ENCODE measurements around the gene ZBED1.
"Not testable (repeated sequence)": the region's sequence is repeated elsewhere in the genome, so short reads cannot be mapped to it uniquely, and the experiment has no call there.

The ZBED1 gene

DNA sequence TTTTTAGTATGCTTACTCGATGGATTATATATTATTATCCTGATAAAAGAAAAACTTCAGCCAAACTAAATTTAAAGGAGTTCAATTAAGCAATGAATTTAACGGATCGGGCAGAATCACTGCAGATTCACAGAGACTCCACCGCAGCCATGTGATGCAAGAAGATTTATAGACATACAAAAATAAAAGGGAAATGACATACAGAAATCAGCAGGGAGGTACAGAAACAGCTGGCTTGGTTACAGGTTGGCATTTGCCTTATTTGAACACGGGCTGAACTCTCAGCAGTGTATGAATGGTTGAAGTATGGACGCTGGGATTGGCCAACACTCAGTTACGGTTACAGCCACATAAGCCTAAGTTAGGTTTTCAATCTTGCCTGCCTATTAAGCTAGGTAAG lies 35.4 kb upstream of the ZBED1 start:
- DNase-seq (ENCODE audit: low read depth): no peak
- H3K4me3 ChIP-seq (ENCODE audit: control insufficient read depth, low read depth, low read length): no peak overlapping the region
- TF ChIP-seq CTCF (IDR thresholded peaks at IDR 0.05; ENCODE audit: control insufficient read depth, insufficient read depth, low read depth, low read length, missing control alignments): no peak

GRCh38 chrX:2534261-2535021 lies 33.7 kb upstream of the ZBED1 start:
- not testable (repeated sequence) for H3K4me3 ChIP-seq (ENCODE audit: control insufficient read depth, low read depth, low read length); DNase-seq (ENCODE audit: low read depth)

GRCh38 chrX:2533424-2533823 lies 32.6 kb upstream of the ZBED1 start:
- TF ChIP-seq CTCF (IDR thresholded peaks at IDR 0.05; ENCODE audit: control insufficient read depth, insufficient read depth, low read depth, low read length, missing control alignments): no peak
- H3K4me3 ChIP-seq (ENCODE audit: control insufficient read depth, low read depth, low read length): no peak overlapping the region
- DNase-seq (ENCODE audit: low read depth): no peak

- H3K4me3 ChIP-seq (ENCODE audit: control insufficient read depth, low read depth, low read length): no peak overlapping the region
- no peak for DNase-seq (ENCODE audit: low read depth)
- no peak for TF ChIP-seq CTCF (IDR thresholded peaks at IDR 0.05; ENCODE audit: control insufficient read depth, insufficient read depth, low read depth, low read length, missing control alignments)
These were observed 25.6 kb upstream of the ZBED1 start for GRCh38 chrX:2526390-2526789.

DNA sequence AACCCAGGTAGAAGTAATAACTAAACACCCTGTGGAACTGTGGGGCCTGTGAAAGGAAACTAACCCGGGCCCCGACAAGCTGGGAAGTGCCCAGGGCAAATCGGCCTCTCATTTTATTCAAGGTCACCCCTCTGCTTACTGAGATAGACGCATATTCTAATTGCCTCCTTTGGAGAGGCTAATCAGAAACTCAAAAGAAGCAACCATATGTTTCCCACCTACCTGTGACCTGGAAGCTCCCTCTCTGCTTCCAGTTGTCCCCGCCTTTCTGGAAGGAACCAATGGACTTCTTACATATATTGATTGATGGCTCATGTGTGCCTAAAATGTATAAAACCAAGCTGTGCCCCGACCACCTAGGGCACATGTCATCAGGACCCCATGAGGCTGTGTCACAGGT lies 23.1 kb upstream of the ZBED1 start:
- no peak for TF ChIP-seq CTCF (IDR thresholded peaks at IDR 0.05; ENCODE audit: control insufficient read depth, insufficient read depth, low read depth, low read length, missing control alignments)
- H3K4me3 ChIP-seq (ENCODE audit: control insufficient read depth, low read depth, low read length): no peak overlapping the region

GRCh38 chrX:2521927-2522386 lies 21.2 kb upstream of the ZBED1 start:
- no peak for DNase-seq (ENCODE audit: low read depth)
- no peak overlapping the region for H3K4me3 ChIP-seq (ENCODE audit: control insufficient read depth, low read depth, low read length)
- no peak for TF ChIP-seq CTCF (IDR thresholded peaks at IDR 0.05; ENCODE audit: control insufficient read depth, insufficient read depth, low read depth, low read length, missing control alignments)

More for the DNA sequence above, 23.1 kb upstream of the ZBED1 start:
- DNase-seq (ENCODE audit: low read depth): no peak

- no peak for TF ChIP-seq CTCF (IDR thresholded peaks at IDR 0.05; ENCODE audit: control insufficient read depth, insufficient read depth, low read depth, low read length, missing control alignments)
- no peak overlapping the region for H3K4me3 ChIP-seq (ENCODE audit: control insufficient read depth, low read depth, low read length)
- no peak for DNase-seq (ENCODE audit: low read depth)
These were observed 20.5 kb upstream of the ZBED1 start for GRCh38 chrX:2521092-2521926.
